Activated CD8-positive, alpha-beta T cell treated with anti-CD3 and anti-CD28 coated beads for 36 hours (primary cell): ENCODE measurements around the gene SLC41A3. TPM values are rescaled to one million over a fixed set of nuclear protein-coding genes. Genes with fewer than 3 reads are reported as not detected.
"Not testable (repeated sequence)": the region's sequence is repeated elsewhere in the genome, so short reads cannot be mapped to it uniquely, and the experiment has no call there.

Source experiments
- ATAC-seq: fragments of 200-7000 bp; cut with Tn5 transposase; one replicate; pipeline ENCODE4 v1.10.0; 2021; ENCODE audit warnings: mild to moderate bottlenecking, moderate library complexity
- CTCF ChIA-PET: fragments of 350-600 bp; sonication (Branson Sonifier 250); formaldehyde crosslinking; loops from one replicate; lab custom pipeline; 2021; ENCODE audit warnings: antibody characterized with exemption; lab: Charles Lee
- POLR2A ChIA-PET: fragments of 350-600 bp; sonication (Branson Sonifier 250); formaldehyde crosslinking; loops from one replicate; lab custom pipeline; 2021; ENCODE audit warnings: antibody characterized with exemption; lab: Charles Lee
- DNase-seq: peaks from one replicate; pipeline ENCODE4 v3.0.0-alpha.2; 2020
- H3K27ac Mint-ChIP-seq: one replicate; pipeline ENCODE4 v1.8.0; 2021; ENCODE audit warnings: mild to moderate bottlenecking, mixed read lengths
- H3K27me3 Mint-ChIP-seq: one replicate; pipeline ENCODE4 v1.8.0; 2021; ENCODE audit warnings: mixed read lengths
- H3K36me3 Mint-ChIP-seq: one replicate; pipeline ENCODE4 v1.8.0; 2021; ENCODE audit warnings: low read depth, mixed read lengths
- H3K4me1 Mint-ChIP-seq: one replicate; pipeline ENCODE4 v1.8.0; 2021; ENCODE audit warnings: low read depth, mixed read lengths
- H3K4me3 Mint-ChIP-seq: one replicate; pipeline ENCODE4 v1.8.0; 2021; ENCODE audit warnings: mild to moderate bottlenecking, moderate library complexity, mixed read lengths
- H3K9me3 Mint-ChIP-seq: one replicate; pipeline ENCODE4 v1.8.0; 2021; ENCODE audit warnings: mixed read lengths
- CTCF ChIP-seq: fragments of 200-600 bp; IDR thresholded peaks from one replicate; pipeline ENCODE4 v1.8.0; 2022; ENCODE audit warnings: antibody characterized with exemption, mild to moderate bottlenecking
- intact Hi-C: fragments of 100-400 bp; cut with micrococcal nuclease; formaldehyde crosslinking; loops from one replicate; pipeline ENCODE4 v1.10.0; 2022
- total RNA-seq, 2 experiments: library from RNA; stranded (reverse); gene quantifications; one replicate each; pipeline ENCODE4 v1.2.3, GENCODE V29; 2021

The SLC41A3 gene
- total RNA-seq, 2 experiments from 2014 or later = 19.1 to 23.4 TPM

GRCh38 chr3:125971997-125972944 lies 111.7 kb downstream of the SLC41A3 start:
- H3K27ac Mint-ChIP-seq, H3K4me3 Mint-ChIP-seq, POLR2A ChIA-PET, intact Hi-C loops, H3K9me3 Mint-ChIP-seq, H3K36me3 Mint-ChIP-seq, H3K4me1 Mint-ChIP-seq: not testable (repeated sequence)
- peak; percentile 19 for DNase-seq
- ATAC-seq = peak; percentile 67
- H3K27me3 Mint-ChIP-seq = peaks cover 32% of the 10 kb centered on the region
- peak; percentile 52 for TF ChIP-seq CTCF
- CTCF ChIA-PET = interaction anchor here (0.8 to 1.4 kb wide), 6 partner anchors 8 to 420 kb away, joined by 3 to 5 read pairs (median 3); no protein-coding TSS in a partner anchor

- peaks cover 19% of the 10 kb centered on the region for H3K27me3 Mint-ChIP-seq
- intact Hi-C loops, H3K36me3 Mint-ChIP-seq, H3K9me3 Mint-ChIP-seq, CTCF ChIA-PET, DNase-seq, H3K27ac Mint-ChIP-seq, H3K4me1 Mint-ChIP-seq, POLR2A ChIA-PET: not testable (repeated sequence)
- peak within 1 kb of the TSS; percentile 29 for H3K4me3 Mint-ChIP-seq
- ATAC-seq = peak; percentile 90
Measured at GRCh38 chr3:125968701-125969592, 115.0 kb downstream of the SLC41A3 start, which contains the start of gene ROPN1B. Gene ROPN1B, plus strand, starts transcription at chr3:125969178. Its CDS starts 2,877 bp downstream, at chr3:125972055.

DNA sequence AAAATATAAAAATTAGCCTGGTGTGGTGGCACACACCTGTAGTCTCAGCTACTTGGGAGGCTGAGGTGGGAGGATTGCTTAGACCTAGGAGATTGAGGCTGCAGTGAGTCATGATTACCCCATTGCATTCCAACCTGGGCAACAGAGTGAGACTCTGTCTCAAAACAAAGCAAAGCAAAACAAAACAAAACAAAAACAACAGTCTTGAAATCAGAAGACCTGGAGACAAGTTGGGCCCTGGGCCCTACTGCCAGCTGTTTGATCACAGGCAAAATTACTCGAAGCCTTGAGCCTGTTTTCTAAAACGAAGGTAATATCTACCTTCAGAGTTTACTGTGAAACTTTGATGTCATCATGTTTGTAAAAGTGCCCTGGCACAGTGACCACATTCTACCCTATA lies 115.8 kb downstream of the SLC41A3 start:
- POLR2A ChIA-PET, CTCF ChIA-PET, H3K4me3 Mint-ChIP-seq, H3K4me1 Mint-ChIP-seq, H3K9me3 Mint-ChIP-seq, DNase-seq, H3K27ac Mint-ChIP-seq, H3K36me3 Mint-ChIP-seq, intact Hi-C loops, ATAC-seq: not testable (repeated sequence)
- H3K27me3 Mint-ChIP-seq = peaks cover 18% of the 10 kb centered on the region

DNA sequence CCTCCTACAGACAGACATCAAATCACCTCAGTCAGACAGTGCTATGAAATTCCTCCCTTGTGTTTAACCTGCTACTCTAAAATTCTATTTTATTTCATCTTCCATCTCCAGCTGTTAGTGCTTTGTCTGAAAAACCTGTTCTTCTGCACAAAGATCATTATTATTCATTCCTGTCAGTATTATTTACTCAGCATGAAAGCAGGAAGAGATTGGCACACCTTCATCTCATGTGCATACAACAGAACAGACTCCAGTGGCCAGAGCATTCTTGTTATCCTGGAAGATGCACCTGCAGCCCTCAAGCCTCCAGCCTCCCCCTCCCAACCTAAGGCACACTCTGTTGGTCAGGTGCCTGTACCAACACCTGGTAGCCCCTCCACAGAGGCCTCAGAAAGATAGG lies 116.8 kb downstream of the SLC41A3 start:
- no peak for TF ChIP-seq CTCF
- intact Hi-C loops = no loop called here
- ChIA-PET POLR2A (no interaction called here), CTCF (no interaction called here)
- Mint-ChIP-seq H3K4me3 (no peak overlapping the region), H3K27me3 (peaks cover 16% of the 10 kb centered on the region), H3K9me3 (no peaks in the 10 kb centered on the region), H3K4me1 (peaks cover 2% of the 10 kb centered on the region), H3K36me3 (no peaks in the 10 kb centered on the region), H3K27ac (no peak overlapping the region)
- ATAC-seq (no peak), DNase-seq (no peak)

GRCh38 chr3:125965505-125965904 lies 118.4 kb downstream of the SLC41A3 start:
- no peak for ATAC-seq
- H3K36me3 Mint-ChIP-seq = no peaks in the 10 kb centered on the region
- peaks cover 8% of the 10 kb centered on the region for H3K27me3 Mint-ChIP-seq
- intact Hi-C loops = no loop called here
- DNase-seq = no peak
- H3K27ac Mint-ChIP-seq = no peak overlapping the region
- no peaks in the 10 kb centered on the region for H3K4me1 Mint-ChIP-seq
- ChIA-PET POLR2A (no interaction called here), CTCF (no interaction called here)
- TF ChIP-seq CTCF = no peak
- no peaks in the 10 kb centered on the region for H3K9me3 Mint-ChIP-seq
- H3K4me3 Mint-ChIP-seq = no peak overlapping the region

GRCh38 chr3:125963834-125964233 lies 120.1 kb downstream of the SLC41A3 start:
- H3K9me3 Mint-ChIP-seq, ATAC-seq, H3K27me3 Mint-ChIP-seq, H3K27ac Mint-ChIP-seq, H3K4me1 Mint-ChIP-seq, H3K4me3 Mint-ChIP-seq, CTCF ChIA-PET, intact Hi-C loops, H3K36me3 Mint-ChIP-seq, POLR2A ChIA-PET, DNase-seq: not testable (repeated sequence)
